Neural progenitor cell (in vitro differentiated cells): ENCODE data around the gene CFAP53. TPM values are rescaled to one million over a fixed set of nuclear protein-coding genes. Genes with fewer than 3 reads are reported as not detected.

ENCODE experiments used
- DNase-seq: peaks from one replicate; pipeline ENCODE4 v3.0.0-alpha.2; 2016; ENCODE audit warnings: low spot score
- H2AFZ ChIP-seq: fragments of 200-600 bp; sonication (generic); replicated peaks from 2 replicates; pipeline ENCODE4 v1.6.1; 2016; ENCODE audit warnings: antibody characterized with exemption
- H3F3A ChIP-seq: fragments of 200-600 bp; sonication (generic); 2 replicates; pipeline ENCODE4 v1.6.1; 2016; ENCODE audit warnings: antibody characterized with exemption, low read depth
- H3K27ac ChIP-seq: fragments of 200-600 bp; sonication (generic); 2 replicates; pipeline ENCODE4 v1.5.1; 2016; ENCODE audit warnings: mild to moderate bottlenecking
- H3K27me3 ChIP-seq: fragments of 200-600 bp; sonication (generic); 2 replicates; pipeline ENCODE4 v1.6.1; 2016; ENCODE audit warnings: mild to moderate bottlenecking, moderate library complexity
- H3K36me3 ChIP-seq: fragments of 200-600 bp; sonication (generic); 2 replicates; pipeline ENCODE4 v1.5.1; 2016
- H3K4me1 ChIP-seq: fragments of 200-600 bp; sonication (generic); 2 replicates; pipeline ENCODE4 v1.6.1; 2016; ENCODE audit warnings: mixed run types
- H3K4me2 ChIP-seq: fragments of 200-600 bp; sonication (generic); 2 replicates; pipeline ENCODE4 v1.6.1; 2016
- H3K4me3 ChIP-seq: fragments of 200-600 bp; sonication (generic); 2 replicates; pipeline ENCODE4 v1.5.1; 2016
- H3K79me2 ChIP-seq: fragments of 200-600 bp; sonication (generic); 2 replicates; pipeline ENCODE4 v1.6.1; 2016; ENCODE audit warnings: low read depth
- H3K9ac ChIP-seq: fragments of 200-600 bp; sonication (generic); 2 replicates; pipeline ENCODE4 v1.6.1; 2016
- H3K9me3 ChIP-seq: fragments of 200-600 bp; sonication (generic); 2 replicates; pipeline ENCODE4 v1.5.1; 2016; ENCODE audit warnings: low read depth
- H4K20me1 ChIP-seq: fragments of 200-600 bp; sonication (generic); 2 replicates; pipeline ENCODE4 v1.6.1; 2016; ENCODE audit warnings: low read depth
- H3K27ac Mint-ChIP-seq: 3 replicates; pipeline ENCODE4 v1.8.0; 2021; ENCODE audit warnings: mixed read lengths
- H3K27me3 Mint-ChIP-seq: 2 replicates; pipeline ENCODE4 v1.8.0; 2022; ENCODE audit warnings: low read depth, mild to moderate bottlenecking, inconsistent platforms, moderate library complexity, mixed read lengths; ENCODE audit not compliant: insufficient read depth
- H3K36me3 Mint-ChIP-seq: 3 replicates; pipeline ENCODE4 v1.8.0; 2021; ENCODE audit warnings: mixed read lengths
- H3K4me1 Mint-ChIP-seq: 3 replicates; pipeline ENCODE4 v1.8.0; 2021; ENCODE audit warnings: mixed read lengths
- H3K4me3 Mint-ChIP-seq: 3 replicates; pipeline ENCODE4 v1.8.0; 2021; ENCODE audit warnings: mild to moderate bottlenecking, moderate library complexity, mixed read lengths
- H3K9me3 Mint-ChIP-seq: 3 replicates; pipeline ENCODE4 v1.8.0; 2020; ENCODE audit warnings: mixed read lengths
- EZH2 ChIP-seq: fragments of 200-600 bp; sonication (generic); IDR thresholded peaks from 2 replicates; pipeline ENCODE4 v1.6.1; 2017; ENCODE audit warnings: antibody characterized with exemption, mild to moderate bottlenecking, moderate library complexity
- EZH2phosphoT487 ChIP-seq: fragments of 200-600 bp; sonication (generic); IDR thresholded peaks from 2 replicates; pipeline ENCODE4 v1.6.1; 2017; ENCODE audit warnings: antibody characterized with exemption
- total RNA-seq: library from RNA; depleted of rRNA; stranded (reverse); fragments of >200 nt; gene quantifications from 2 replicates; pipeline ENCODE4 v1.2.3, GENCODE V29; 2015; ENCODE audit warnings: low replicate concordance
- TF ChIP-seq, protein P1 (sequence below): fragments of 200-600 bp; sonication (generic); IDR thresholded peaks from 2 replicates; pipeline ENCODE4 v1.5.1; 2017; ENCODE audit warnings: antibody characterized with exemption, mild to moderate bottlenecking

CFAP53 gene
- total RNA-seq, 1 donor from 2014 or later: 0.36 TPM

DNA sequence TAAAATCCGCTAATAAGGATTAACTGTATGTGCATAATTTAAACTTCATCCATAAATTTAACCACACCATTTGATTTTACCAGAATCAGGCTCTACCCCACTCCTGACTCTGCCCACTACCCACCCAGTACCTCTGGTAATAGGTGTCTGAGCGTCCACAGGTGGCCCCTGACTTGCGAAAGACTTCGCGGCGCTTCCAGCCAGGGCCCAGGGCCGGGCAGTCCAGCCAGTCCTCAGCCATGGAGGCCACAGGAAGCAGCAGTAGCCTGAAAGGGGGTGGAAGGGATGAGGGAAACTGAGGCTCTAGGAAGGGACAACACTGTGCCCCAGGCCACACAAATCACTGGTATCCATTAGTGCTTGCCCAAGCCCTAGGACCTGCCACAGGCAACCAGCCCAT lies 13.5 kb upstream of the CFAP53 start:
- Histone ChIP-seq H3K9me3 (no peaks in the 10 kb centered on the region), H3F3A (peaks cover 11% of the 10 kb centered on the region), H3K36me3 (peaks cover 7% of the 10 kb centered on the region), H2AFZ (no peak overlapping the region), H3K4me2 (peak overlapping the region; percentile 87), H3K9ac (no peak overlapping the region), H3K27me3 (no peaks in the 10 kb centered on the region), H3K79me2 (peaks cover 27% of the 10 kb centered on the region), H3K27ac (no peak overlapping the region), H3K4me1 (peaks cover 11% of the 10 kb centered on the region), H3K4me3 (no peak overlapping the region), H4K20me1 (peaks cover 10% of the 10 kb centered on the region)
- Mint-ChIP-seq H3K27me3 (peaks cover 6% of the 10 kb centered on the region), H3K27ac (no peak overlapping the region), H3K9me3 (no peaks in the 10 kb centered on the region), H3K4me1 (peaks cover 18% of the 10 kb centered on the region), H3K36me3 (peaks cover 41% of the 10 kb centered on the region), H3K4me3 (peak overlapping the region; percentile 96)
- no peak for DNase-seq
- TF ChIP-seq EZH2phosphoT487 (no peak), EZH2 (no peak)
- TF ChIP-seq, protein P1, sequence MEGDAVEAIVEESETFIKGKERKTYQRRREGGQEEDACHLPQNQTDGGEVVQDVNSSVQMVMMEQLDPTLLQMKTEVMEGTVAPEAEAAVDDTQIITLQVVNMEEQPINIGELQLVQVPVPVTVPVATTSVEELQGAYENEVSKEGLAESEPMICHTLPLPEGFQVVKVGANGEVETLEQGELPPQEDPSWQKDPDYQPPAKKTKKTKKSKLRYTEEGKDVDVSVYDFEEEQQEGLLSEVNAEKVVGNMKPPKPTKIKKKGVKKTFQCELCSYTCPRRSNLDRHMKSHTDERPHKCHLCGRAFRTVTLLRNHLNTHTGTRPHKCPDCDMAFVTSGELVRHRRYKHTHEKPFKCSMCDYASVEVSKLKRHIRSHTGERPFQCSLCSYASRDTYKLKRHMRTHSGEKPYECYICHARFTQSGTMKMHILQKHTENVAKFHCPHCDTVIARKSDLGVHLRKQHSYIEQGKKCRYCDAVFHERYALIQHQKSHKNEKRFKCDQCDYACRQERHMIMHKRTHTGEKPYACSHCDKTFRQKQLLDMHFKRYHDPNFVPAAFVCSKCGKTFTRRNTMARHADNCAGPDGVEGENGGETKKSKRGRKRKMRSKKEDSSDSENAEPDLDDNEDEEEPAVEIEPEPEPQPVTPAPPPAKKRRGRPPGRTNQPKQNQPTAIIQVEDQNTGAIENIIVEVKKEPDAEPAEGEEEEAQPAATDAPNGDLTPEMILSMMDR: no peak

DNA sequence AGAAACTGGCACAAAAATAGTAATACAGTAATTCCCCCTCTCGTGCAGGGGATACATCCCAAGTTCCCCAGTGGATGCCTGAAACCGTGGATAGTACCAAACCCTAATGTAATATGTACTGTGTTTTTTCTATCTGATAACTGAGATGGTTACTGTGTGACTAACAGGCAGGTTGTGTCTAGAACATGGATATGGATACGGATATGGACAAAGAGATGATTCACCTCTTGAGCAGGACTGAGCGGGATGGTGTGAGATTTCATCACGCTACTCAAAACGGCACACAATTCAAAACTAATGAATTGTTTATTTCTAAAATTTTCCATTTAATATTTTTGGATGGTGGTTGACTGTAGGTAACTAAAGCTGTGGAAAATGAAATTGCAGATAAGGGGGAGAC lies 11.6 kb upstream of the CFAP53 start:
- peaks cover 3% of the 10 kb centered on the region for H3K27me3 Mint-ChIP-seq
- peaks cover 40% of the 10 kb centered on the region for H3K36me3 Mint-ChIP-seq

DNA sequence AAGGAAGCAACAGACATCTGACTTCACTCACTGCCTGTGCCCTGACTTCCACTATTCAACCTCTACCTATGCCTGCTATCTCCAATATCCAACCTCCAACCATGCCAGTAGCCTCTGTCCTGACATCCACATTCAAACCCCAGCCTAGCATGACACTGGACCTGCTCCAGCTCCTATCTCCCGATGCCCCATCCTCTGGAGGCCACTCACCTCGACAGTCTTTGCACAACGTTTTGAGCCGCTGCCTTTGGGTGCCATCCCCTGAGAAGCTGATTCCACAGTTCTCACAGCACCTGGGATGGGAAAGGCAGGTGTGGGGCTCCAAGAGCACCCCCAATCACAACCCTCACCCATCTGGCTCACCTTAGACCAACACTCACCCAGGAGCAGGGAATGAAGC lies 10.2 kb upstream of the CFAP53 start:
- no peaks in the 10 kb centered on the region for H3K27me3 ChIP-seq
- H3K9ac ChIP-seq: no peak overlapping the region
- peaks cover 2% of the 10 kb centered on the region for H3F3A ChIP-seq
- no peaks in the 10 kb centered on the region for H3K27me3 Mint-ChIP-seq
- H3K9me3 ChIP-seq: no peaks in the 10 kb centered on the region
- no peak overlapping the region for H3K27ac Mint-ChIP-seq
- peaks cover 7% of the 10 kb centered on the region for H3K4me1 ChIP-seq
- no peak overlapping the region for H2AFZ ChIP-seq
- peaks cover 7% of the 10 kb centered on the region for H3K36me3 ChIP-seq
- H3K4me1 Mint-ChIP-seq: peaks cover 16% of the 10 kb centered on the region
- no peak overlapping the region for H3K4me2 ChIP-seq
- H3K4me3 ChIP-seq: no peak overlapping the region
- H3K9me3 Mint-ChIP-seq: no peaks in the 10 kb centered on the region
- H3K36me3 Mint-ChIP-seq: peaks cover 43% of the 10 kb centered on the region
- H4K20me1 ChIP-seq: peaks cover 10% of the 10 kb centered on the region
- DNase-seq: no peak
- H3K79me2 ChIP-seq: peaks cover 27% of the 10 kb centered on the region
- no peak overlapping the region for H3K27ac ChIP-seq
- TF ChIP-seq EZH2 (no peak), EZH2phosphoT487 (no peak)
- TF ChIP-seq, protein P1: no peak
- H3K4me3 Mint-ChIP-seq: no peak overlapping the region

More for the DNA sequence above, 11.6 kb upstream of the CFAP53 start:
- Histone ChIP-seq H3K79me2 (peaks cover 27% of the 10 kb centered on the region), H3F3A (peaks cover 11% of the 10 kb centered on the region), H3K9me3 (no peaks in the 10 kb centered on the region), H3K27me3 (no peaks in the 10 kb centered on the region), H3K4me2 (no peak overlapping the region), H3K4me1 (peaks cover 11% of the 10 kb centered on the region), H3K36me3 (peaks cover 7% of the 10 kb centered on the region), H2AFZ (no peak overlapping the region), H3K9ac (no peak overlapping the region), H4K20me1 (peaks cover 10% of the 10 kb centered on the region), H3K4me3 (no peak overlapping the region), H3K27ac (no peak overlapping the region)
- Mint-ChIP-seq H3K27ac (no peak overlapping the region), H3K9me3 (no peaks in the 10 kb centered on the region), H3K4me3 (no peak overlapping the region), H3K4me1 (peaks cover 18% of the 10 kb centered on the region)
- DNase-seq: no peak
- TF ChIP-seq, protein P1: no peak
- no peak for TF ChIP-seq EZH2phosphoT487
- TF ChIP-seq EZH2: no peak
